IPS-11a (cell line): ENCODE measurements around the gene UVSSA.

ENCODE experiments used
- H3K4me3 ChIP-seq: one replicate; pipeline ENCODE4 v1.5.1; 2013; ENCODE audit warnings: low read depth, low read length, control low read depth

Gene UVSSA

DNA sequence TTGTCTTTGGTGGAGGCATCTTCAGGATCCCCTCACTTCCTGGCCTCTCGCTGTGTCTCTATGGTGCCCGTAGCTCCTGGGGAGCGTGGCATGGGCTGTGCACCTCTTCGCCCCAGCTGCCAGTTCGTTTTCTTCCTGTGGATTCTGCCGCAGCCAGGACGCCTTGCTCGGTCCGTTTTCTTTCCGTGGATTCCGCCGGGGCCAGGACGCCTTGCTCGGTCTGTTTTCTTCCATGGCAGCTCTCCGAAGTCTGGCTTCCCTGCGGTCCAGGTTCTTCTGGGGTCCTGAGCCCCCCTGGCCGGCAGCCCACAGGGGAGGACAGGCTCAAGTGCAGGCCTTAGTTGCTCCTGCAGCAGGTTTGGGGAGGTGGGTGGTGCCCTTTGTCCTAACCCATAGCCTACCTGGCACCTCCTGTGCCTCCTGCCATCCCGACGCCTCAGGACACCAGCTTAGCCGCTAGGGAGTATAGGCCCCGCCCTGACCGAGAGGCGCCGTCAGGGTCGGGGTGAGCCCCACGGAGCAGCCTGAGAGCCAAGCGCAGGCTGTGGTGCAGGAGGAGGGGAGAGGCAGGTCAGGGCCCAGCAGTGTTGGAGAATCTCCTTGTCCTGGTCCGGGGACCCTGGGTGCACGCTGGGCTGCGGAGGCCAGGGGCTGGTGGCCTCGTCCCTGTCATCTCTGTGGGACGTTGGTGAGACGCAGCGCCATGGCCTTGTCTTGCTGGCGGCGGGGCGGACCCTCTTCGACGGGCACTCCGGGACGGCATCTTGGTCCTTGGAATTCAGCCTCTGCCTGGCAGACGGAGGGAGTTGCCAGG is 27.1 kb downstream of the UVSSA start:
- H3K4me3 ChIP-seq: no peak overlapping the region

DNA sequence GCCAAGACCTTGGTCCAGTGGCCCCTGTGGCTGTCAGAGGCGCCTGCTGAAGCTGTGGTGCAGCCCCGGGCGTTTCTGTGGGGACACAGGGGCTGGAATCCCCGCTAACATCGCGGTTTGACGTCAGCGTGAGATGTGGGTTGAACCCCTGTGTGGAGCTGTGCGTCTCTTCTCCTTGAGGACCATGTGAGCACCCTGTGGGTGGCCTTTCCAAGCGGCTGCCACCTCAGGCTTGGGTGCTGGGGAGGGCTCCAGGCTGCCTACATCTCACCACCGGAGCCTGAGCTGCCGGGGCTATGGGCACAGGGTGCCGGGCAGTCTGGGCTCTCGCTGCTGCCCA is 27.7 kb downstream of the UVSSA start:
- no peak overlapping the region for H3K4me3 ChIP-seq

DNA sequence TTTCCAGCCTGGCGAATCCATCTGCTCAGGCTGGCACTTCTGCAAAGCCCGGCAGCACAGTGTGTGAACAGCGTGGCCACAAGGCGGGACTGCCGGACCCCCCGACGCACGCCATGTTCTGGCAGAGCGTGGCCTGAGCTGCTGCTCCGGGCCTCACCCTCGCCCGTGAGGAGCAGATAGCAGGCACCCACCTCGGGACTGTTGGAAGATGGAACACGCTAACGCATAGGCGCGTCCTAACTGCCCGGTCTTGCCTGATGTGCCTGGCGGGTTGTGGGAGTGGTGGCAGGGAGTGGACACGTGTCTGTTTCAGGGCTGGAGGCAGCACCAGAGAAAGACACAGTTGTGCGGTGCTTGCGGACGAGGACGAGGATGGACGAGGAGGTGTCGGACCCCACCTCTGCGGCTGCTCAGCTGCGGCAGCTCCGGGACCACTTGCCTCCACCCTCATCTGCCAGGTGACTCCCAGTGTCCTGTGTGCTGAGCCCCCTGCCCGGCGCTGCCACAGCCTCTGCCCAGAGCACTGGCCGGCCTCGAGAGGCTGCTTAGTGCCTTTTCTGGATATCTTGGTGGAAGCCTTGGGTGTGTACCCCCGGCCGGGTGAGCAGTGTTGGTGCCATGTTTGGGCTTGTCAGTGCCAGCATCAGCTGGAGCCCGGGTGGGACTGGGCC is 28.2 kb downstream of the UVSSA start:
- H3K4me3 ChIP-seq: no peak overlapping the region

DNA sequence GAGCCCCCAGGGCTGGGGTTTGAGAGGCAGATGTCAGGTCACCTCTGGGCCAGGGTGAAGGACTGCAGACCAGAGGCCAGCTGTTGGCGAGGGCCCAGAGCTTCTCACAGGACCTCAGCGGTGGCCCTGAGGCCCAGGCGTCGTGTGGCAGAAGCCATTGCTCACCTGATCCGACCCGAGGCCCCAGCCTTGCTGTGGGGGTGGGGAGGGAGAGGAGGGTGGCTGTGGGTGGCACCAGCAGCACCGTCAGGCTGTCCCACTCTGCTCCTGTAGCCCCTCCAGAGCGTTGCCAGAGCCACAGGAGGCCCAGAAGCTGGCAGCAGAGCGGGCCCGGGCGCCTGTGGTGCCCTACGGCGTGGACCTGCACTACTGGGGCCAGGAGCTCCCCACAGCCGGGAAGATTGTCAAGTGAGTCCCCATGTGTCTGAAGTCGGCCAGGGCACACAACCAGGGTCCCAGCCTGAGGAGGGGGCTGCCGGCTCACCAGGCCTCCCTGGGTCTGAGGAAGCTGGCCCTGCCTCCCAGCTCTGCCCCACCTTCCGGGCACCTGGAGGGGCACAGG is 28.8 kb downstream of the UVSSA start:
- no peak overlapping the region for H3K4me3 ChIP-seq

DNA sequence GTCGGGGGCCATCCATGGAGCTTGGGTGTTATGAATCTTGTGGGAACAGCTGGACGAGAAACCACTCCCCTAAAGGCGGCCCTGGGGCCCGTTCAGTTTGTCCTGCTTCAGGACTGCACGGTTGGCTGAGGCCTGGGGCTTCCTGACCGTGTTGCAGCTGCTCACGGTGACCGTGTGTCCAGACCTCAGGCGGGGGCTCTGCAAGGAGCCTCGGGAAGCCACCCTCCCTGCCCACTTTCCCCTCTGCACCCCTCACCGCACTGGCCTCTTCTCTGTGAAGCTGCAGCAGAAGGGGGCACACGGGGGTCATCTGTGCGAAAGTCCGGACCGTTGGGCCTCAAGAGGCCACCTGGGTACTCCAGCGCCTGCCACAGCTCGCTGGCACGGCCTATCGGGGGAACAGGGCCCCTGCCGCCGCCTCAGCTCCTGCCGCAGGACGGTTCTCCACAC is 29.4 kb downstream of the UVSSA start:
- no peak overlapping the region for H3K4me3 ChIP-seq

DNA sequence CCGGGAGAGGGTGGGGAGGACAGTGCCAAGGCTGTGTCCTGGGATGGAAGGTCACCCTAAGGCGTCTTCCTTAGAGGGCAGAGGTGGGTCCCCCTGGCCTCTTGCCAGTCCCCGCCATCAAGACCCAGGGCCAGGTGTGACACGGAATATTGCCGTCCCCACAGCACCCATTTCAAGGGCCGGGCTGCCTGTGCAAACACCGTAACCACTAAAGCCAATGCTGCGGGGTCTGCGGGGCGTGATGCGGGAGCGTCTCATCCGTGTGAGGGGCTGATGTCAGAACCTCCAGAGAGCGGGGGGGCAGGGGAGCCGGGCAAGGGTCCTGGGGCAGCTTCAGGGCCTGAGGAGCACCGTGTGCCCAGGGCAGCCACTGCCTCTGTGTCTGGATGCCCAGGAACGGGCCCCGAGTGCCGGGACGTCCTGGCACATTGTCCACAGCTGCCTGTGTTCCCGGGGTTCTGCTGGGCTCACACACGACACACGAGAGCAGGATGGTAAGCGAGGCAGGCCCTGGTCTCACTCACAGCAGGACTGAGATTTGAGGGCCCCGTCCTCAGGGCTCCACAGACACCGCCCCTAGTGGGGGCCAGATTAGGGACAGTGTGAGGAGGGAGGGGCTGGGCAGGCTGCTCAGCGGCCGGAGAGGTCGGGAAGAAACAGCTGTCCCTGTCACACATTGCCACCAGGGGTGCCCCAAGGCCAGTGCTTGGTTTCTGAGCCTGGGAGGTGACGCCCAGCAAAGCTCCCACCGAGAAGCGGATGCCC is 30.0 kb downstream of the UVSSA start:
- no peak overlapping the region for H3K4me3 ChIP-seq

DNA sequence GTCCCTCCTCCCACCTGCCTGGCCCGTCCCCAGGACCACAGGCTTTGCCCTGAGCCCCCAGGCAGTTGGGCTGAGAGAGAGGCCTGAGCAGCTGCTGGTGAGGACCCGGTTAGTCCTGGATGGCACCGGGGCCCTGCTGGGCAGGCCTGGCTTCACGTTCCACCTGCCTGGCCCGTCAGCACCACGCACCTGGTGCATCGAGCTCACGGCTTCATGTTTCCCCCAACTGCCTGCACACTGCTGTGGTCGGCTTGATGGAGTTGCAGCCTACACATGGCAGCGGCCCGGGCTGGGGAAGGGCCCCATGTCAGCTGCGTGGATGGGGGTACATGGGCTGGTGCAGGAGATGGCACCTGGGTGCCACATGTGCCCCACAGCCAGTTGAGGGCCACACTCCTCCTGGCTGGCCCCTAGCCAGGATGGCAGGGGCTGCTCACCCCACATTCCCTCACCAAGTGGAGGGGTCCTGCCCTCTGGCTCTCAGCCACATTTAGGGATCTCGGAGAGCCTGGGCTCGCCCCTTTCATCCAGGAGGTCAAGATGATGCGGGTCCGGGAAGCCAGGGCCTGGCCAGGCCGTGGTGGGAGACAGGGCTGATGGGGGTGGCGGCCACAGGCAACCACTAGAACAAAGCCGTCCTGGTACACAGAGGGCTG is 30.7 kb downstream of the UVSSA start:
- no peak overlapping the region for H3K4me3 ChIP-seq

DNA sequence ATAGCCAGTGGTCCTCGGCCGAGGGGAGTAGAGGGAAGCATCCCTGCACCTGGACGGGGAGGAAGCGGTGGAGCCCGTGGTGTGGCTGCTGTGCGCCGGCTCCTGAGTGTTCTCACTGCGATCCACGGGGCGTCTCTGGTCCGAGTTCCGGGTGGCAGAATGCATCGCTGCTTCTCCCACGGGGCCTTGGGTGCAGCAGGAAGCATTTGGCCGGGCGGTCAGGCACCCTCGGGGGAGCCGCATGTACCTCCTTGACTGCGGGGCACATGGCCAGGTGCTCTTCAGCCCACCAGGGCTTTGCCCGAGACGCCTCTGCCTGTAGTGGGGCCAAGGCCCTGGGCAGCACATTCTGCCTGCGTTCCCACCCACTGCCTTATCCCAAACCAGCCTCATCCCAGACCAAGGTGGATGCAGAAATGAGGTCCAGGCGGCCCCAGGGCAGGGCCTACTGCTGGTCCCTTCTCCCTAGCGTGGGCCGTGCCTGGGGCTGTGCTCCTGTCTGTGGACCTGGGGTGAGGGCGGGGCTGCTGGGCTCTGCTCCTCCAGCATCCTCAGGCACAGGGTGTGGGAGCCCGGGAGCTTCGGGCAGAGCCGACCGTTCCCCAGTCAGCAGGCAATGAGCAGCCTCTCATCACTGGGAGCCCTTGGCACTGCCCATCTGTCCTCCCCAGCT is 31.7 kb downstream of the UVSSA start:
- H3K4me3 ChIP-seq: no peak overlapping the region

DNA sequence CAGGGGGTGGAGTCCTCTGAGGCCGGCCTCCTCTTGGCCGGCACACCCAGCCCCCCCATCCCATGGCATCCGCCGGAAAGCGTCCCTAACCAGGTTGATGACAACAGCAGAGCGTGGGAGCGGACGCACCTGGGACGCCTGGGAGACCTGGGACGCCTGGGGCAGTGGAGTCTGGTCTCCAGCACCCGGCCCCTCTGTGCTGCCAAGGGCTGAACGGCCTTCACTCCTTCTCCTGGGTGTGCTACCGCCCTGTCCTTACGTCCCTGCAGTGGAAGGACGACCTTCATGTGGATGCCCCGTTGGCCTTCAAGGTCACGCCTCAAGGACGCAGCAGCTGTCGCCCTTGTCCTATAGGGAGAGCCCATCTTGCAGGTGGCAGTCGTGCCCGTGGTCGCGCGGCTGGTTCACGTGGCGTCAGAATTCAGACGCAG is 32.4 kb downstream of the UVSSA start:
- no peak overlapping the region for H3K4me3 ChIP-seq

DNA sequence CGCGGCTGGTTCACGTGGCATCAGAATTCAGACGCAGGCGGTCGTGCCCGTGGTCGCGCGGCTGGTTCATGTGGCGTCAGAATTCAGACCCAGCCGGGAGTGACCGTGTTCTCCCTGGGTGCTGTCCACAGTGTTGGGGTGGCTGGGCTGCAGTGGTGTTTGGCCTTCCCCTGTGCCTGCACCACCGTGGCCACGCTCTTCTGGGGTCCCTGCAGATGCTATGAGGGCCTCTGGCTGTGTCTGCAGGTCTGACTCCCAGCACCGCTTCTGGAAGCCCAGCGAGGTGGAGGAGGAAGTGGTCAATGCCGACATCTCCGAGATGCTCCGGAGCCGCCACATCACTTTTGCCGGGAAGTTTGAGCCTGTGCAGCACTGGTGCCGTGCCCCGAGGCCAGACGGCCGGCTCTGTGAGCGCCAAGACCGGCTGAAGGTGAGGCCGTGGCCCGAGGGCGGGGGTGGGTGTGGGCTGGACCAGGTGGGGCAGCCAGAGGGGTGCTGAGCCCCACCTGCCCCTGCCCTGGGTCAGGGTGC is 32.9 kb downstream of the UVSSA start:
- no peak overlapping the region for H3K4me3 ChIP-seq

DNA sequence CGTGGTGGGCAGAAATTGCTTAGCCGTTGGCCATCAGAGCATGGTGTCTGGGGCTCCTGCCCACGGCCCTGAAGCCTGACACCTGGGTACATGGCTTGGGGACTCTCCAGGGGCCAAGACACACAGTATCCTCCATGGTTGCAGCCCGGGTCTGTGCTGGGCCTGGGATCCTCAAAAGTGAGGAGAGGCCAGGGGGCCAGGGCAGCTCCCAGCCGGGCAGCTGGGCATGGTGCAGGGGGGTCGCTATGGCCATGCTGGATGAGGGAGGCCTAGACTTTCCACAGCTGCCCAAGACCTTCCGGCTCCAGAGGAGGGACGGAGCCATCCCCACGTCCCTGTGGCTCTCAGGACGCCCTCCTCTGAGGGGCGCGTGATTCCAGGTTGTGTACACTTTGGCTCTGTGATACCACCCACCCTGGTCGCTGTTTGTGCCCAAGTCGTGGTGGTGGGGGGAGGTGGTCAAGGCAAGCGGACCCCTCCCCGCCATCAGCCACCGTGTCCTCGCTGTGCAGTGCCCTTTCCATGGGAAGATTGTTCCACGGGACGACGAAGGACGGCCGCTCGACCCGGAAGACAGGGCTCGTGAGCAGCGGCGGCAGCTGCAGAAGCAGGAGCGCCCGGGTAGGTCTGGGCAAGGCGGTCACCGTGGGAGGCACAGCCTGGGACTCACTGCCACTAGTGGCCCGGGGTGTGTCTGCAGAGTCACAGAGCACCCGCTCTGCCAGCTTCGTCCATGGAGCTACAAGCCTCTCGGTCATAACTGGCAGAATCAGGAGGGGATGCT is 33.6 kb downstream of the UVSSA start:
- no peak overlapping the region for H3K4me3 ChIP-seq

DNA sequence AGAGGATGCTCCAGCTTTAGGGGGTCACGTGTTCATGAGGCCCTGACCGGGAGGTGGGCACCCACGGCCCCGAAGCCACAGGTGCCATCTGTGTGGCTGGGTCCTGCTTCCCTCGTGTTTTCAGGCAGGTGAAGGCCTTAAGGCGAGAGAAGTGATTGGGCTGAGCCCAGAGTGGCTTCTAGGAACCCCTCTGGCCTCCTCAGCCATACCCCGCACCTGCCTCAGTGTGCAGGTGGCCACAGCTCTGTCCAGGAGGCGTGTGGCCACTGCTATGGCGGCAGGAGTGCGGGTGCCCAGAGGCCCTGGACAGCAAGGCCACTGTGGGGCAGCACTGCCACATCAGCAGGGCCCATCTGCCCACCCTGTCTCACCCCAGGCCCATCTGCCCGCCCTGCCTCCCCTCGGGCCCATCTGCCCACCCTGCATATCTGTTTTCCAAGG is 34.2 kb downstream of the UVSSA start:
- H3K4me3 ChIP-seq: no peak overlapping the region

DNA sequence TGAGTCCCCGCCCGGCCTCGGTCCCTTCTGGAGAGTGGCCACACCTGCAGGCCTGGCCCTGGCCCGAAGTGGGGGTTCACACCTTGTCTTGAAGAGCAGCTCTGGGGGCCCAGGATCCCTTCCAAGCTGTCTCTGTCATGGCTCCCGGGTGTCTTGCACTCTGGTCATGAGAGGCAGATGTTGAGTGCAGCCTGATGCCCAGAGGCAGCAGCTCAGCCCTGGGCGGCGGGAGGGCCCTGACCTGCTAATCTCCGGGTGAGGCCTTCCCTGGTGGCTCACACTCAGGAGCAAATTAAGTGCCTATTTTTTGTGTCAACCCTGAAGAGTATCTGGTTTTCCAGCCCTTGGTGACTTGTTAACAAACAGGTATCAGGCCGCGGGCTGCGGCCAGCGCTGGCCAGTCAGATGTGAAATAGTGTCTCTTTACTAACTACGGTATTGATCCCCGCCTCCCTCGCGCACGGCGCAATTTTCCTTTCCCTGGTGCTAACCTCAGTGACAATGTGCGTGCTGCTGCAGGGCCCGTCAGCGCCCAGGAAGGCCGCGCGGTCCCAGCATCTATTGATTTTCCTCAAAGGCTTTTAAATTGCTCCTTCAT is 35.0 kb downstream of the UVSSA start:
- no peak overlapping the region for H3K4me3 ChIP-seq

DNA sequence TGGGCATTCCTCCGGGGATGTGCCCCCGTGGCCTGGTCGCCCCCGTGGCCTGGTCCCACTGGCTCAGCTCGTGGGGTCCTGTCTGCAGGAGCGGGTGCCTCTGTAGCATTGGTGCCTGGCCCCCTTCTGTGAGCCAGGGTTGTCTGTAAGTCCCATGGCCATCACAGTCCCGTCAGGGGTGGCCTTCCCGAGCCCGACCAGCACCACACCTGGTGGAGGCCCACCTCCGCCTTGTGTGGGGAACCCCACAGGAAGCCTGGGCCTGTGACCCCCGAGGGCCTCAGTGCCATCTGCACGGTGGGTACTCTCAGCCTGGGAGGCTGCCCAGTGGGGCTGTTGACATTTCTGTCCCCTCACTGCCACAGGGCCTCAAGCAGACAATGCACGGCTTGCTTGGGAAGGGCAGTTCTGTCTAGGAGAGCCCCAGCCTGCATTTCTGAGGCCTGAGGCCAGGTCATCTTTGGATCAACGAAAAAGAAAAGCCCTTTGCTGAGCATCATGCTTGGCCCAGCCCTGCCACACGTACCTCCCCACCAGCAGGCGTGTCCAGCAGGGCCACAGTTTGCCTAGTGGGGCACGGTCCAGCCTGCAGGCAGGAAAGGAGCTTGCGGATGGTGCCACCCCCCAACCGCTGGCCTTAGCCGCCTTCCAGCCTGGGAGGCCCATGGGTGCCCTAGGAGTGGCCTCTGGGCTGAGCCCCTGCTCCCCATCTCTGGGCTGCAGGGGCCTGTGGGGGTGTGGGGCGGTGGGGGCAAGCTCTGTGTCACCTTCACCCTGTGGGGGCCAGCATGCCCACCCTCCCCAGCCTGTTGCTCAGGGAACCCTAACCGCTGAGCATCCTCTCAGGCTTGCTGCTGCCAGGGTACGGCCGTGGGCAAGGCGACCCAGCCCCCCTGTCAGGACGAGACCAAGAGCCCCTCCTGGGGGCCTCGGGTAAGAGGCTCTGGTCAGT is 36.0 kb downstream of the UVSSA start:
- H3K4me3 ChIP-seq: no peak overlapping the region

DNA sequence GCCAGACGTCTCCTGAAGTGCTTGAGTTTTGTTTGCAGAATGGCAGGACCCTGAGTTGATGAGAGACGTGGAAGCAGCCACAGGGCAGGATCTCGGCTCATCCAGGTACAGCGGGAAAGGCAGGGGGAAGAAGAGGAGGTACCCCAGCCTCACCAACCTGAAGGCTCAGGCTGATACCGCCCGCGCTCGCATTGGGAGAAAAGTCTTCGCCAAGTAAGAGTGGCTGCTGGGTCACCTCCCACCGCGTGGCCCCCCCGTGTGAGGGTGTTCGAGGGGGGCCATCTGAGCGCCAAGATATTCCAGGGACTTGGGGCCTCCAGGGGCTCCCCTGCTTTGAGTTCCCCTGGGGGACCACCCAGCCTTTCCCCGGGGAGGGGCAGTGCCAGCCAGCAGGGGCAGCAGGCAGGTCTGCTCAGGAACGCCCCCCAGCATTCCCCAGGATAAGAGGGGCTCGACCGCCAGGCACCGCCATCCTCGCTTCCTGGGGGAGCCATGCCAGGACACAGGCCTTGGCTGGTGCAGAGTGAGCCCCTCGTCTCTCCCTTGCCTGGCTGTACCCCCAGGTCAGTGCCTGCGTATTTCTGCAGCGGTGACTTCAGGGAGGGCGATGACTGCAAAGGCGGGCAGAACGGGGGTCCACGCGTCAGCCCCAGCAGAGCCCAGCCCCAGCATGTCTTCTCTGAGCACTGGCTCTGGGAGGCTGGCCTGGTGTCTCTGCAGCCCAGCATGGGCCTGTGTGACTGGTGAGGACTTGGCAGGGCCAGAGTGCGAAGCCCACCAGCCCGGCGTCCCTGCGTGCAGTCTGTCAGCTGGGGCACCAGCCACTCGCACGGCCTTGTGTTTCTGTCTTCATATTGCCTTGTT is 37.0 kb downstream of the UVSSA start:
- H3K4me3 ChIP-seq: no peak overlapping the region

DNA sequence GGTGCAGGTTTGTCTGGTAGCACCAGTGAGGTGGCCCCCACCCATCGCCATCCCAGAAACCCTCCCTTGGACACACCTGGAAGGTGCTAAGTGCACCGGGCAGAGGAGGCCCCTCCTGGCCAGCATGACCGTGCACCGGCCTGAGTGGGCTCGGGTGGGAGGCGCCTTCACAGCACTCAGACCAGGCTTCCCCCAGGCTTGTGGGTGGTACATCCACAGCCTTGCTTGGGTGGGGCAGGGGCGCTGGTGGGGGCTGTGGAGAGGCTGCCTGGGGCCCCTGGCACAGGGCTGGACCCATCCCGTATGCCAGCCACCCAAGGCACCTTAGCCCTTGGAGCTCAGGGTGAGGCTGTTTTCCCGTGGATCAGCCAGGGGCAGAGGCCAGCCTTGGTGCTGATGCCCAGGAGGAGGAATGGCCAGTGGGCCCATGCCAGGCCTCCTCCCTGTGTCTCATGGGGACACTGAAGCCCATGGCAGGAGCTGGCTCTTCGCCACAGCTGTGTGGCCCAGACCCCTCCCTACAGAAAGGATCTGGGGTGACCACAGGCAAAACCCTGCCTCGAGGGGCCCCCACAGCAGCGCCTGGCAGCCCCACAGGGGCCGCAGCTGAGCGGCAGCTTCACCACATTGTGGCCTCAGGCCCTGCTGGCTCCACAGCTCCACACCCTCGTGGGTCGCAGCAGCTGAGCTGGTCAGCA is 37.8 kb downstream of the UVSSA start:
- no peak overlapping the region for H3K4me3 ChIP-seq
